SIG-M5 treated with dmso at 0.1 percent for 504 hours (cell line): Measurements from ENCODE around the gene DTNB.

Source experiments
- DNase-seq: peaks from one replicate; lab custom pipeline; 2025; ENCODE audit not compliant: unreplicated experiment; lab: John Stamatoyannopoulos, UW

Gene DTNB

GRCh38 chr2:25592766-25593292, 80.5 kb downstream of the DTNB start:
- DNase-seq: no peak

- no peak for DNase-seq
Measured at GRCh38 chr2:25590921-25591505, 82.4 kb downstream of the DTNB start.

DNA sequence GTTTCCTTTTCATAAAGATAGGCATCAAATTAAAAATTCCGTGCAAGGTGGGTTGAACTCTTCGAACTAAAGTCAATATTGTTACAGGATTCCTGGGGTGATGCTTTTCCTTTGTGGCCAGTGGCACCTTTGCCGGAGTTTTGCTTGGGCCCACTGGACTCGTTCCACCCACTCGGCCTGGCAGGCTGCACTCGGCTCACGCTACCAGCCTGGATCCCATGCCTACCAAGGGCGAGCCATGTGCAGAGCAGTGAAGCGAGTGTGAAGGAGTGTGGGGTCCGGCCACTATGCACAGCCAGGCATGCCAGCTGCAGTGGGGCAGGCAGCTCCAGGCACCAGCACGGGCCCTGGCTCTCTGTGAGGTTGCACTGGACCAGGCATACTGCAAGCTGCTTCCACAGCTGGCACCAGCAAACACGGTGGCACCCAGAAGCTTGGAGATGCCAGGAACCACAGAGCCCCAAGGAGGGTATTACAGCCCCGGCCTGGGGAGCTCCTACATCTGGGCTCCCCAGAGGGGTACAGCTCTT, 83.6 kb downstream of the DTNB start:
- DNase-seq: no peak

DNA sequence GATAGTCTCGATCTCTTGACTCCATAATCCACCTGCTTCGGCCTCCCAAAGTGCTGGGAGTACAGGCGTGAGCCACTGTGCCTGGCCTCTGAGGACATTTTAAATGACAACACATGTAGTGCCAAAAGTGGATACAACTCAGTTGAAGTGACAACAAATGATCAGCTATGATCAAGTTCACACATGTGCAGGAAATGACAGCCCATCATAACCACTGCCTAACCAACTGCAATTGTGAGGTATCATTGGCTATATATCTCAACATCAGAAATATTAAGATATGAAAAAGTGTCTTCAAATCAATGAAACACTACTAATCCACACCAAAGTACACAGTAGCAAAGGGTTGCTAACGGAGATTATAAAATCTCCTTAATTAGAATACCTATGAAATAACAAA, 84.8 kb downstream of the DTNB start:
- DNase-seq: no peak

- no peak for DNase-seq
Measured at GRCh38 chr2:25587361-25587760, 86.0 kb downstream of the DTNB start.

DNA sequence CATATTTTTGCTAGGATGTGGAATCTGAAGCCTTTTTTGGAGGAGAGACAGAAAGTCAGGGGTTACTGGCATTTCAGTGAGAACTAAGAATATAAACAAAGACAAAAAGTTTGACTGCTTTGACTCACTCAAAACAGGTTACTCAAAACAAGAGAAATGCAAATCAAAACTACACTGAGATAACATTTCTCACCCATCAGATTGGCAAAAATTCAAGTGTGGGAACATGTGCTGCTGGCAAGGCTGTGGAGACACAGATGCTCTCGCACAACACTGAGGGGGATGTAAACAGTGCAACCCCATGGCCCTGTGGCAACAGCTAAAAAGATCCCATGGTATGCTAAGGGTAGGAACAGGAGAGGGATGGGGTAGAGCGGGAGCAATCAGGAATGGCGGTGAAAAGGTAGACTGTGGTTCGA, 86.6 kb downstream of the DTNB start:
- DNase-seq: no peak

GRCh38 chr2:25585189-25585588, 88.2 kb downstream of the DTNB start:
- no peak for DNase-seq

GRCh38 chr2:25582077-25582830, 91.1 kb downstream of the DTNB start:
- peak; percentile 35 for DNase-seq

- no peak for DNase-seq
Measured at GRCh38 chr2:25576596-25576995, 96.8 kb downstream of the DTNB start.

GRCh38 chr2:25572638-25573037, 100.7 kb downstream of the DTNB start:
- DNase-seq: no peak

DNA sequence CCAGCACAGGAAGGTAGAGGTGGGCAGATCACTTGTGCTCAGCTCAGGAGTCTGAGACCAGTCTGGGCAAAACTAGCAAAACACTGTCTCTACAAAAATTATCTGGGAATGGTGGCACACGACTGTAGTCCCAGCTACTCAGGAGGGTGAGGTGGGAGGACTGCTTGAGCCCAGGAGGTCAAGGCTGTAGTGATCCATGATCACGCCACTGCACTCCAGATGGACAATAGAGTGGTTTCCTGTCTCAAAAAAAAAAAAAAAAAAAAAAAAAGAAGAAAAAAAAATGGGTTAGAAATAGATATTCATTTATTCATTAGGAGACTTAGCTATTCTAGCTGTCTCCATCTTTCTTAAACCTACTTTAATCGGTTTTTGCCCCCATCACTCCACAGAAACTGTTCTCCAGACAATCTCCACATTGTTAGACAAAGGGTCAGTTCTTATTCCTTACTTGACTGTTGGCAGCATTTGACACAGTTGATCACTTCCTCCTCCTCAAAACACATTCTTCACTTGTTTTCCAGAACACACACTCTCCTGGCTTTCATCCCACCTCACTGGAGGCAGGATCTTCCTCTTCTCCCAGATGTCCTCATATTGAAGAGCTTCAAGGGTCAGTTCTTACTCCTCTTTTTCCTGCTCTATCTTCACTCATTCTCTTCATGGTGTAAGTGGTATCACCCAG, 103.1 kb downstream of the DTNB start:
- DNase-seq: no peak

DNA sequence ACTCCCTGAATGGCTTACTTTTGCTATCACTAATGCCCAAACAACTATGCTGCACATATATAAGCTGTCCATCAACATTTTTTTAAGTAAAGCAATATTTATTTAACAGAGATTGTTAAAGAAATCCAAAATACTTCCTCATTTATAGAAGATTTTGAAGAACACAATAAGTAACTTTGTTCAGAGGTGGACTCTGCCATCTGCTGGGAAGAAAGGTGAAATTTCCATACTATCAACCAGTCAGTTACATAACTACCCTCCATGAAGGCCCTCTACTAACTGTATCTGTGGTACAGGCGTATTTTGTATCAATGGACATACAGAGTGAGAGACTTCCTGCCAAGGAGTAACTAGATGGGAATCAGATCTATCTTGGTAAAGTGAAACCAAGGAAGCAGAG, 106.0 kb downstream of the DTNB start:
- DNase-seq: peak; percentile 80

DNA sequence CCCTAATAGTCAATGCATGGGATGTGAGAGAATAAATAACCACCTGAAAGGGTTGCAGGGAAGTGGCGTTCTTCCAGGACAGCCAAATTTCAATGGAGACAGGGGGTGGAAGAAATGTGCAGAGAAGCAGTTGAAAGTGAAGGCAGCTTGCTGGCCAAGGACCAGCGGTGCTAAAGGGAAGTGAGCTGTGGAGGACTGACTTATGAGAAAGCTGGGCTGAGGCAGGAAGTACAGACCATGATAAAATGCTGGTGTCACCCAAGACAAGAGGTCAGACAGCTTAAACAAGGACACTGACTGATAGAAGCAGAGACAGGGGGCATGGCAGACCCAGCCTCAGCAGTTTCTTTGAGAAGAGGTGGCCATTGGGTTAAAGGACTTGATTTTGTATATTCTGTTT, 106.7 kb downstream of the DTNB start:
- DNase-seq: peak; percentile 65

DNA sequence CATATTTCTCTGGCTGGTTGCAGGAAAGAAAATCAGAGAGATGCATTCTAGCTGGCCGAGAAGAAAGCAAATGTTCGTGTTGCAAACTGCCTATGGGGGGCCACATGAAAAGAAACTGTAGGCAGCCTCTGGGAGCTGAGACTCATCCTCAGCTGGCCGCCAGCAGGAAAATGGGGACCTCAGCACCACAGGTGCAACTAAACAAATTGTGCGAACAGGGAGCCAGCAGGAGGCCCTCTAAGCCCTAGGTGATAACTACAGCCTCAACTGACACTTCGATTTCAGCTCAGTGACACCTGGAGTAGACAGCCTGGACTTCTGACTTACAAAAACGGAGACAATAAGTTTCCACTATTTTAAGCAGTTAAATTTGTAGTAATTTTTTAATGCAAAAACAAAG, 107.3 kb downstream of the DTNB start:
- DNase-seq: no peak

DNA sequence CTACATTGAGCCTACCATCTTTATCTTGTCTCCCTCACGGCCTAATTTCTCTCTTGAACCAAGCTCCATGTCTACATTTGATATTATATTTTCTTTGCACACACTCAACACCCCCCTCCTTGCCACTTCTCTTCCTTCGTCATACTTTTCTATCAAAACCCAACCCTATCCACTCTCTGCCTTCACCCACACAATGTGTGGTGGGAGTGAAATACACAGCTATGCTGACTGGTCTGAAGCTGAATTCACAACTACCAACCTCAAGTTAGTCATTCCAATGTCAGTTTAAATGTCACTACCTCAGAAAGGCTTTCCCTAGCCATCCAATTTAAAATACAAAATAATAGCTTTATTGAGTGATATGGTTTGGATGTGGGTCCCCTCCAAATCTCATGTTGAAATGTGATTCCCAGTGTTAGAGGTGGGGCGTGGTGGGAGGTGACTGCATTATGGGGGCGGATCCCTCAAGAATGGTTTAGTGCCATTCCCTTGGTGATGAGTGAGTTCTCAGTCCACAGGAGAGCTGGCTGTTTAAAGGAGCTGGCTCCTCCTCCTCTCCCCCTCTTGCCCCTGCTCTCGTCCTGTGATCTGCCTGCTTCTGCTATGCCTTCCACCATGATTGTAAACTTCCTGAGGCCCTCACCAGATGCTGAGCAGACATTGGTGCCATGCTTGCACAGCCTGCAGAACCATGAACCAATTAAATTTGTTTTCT, 112.1 kb downstream of the DTNB start:
- DNase-seq: no peak

- no peak for DNase-seq
Measured at GRCh38 chr2:25559148-25559547, 114.2 kb downstream of the DTNB start.

GRCh38 chr2:25558262-25558661, 115.1 kb downstream of the DTNB start:
- DNase-seq: peak; percentile 95

DNA sequence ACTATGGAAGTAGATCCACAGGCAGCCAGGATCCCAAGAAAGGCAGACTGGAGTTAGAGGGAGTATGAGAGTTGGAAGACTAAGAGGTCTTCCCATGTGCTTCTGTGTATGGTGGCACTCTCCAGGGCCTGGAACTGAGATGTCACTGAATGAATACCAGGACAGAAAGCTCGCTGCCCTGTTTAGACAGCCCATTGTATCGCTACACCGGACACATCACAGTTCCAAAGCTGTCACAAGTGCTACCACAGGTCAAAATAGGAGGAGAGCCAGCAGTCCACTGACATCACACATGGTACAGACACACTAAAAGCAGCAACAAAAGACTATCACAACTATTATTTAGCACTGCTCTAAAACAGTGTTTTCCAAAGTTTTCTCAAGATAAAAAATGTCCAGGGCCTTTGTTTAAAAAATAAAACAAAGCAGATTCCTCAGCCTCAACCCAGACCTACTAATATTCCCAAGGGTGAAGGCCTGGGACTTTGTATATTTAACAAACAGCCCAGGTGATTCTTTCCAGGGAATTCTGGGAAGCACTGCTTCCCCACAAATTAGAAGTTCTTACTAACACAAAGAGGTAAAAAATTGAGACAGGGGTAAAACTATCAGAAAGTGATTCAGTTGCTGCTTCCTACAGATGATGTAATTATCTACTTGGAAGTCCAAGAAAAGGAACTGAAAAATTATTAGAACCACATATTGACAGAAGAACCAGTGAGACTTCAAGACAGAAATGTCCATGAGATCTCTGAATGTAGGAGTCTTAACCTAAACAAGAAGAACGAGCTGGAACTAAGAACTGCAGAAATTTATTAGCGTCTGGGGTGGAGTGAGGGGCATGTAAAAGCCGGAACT, 116.0 kb downstream of the DTNB start:
- DNase-seq: peak; percentile 64

DNA sequence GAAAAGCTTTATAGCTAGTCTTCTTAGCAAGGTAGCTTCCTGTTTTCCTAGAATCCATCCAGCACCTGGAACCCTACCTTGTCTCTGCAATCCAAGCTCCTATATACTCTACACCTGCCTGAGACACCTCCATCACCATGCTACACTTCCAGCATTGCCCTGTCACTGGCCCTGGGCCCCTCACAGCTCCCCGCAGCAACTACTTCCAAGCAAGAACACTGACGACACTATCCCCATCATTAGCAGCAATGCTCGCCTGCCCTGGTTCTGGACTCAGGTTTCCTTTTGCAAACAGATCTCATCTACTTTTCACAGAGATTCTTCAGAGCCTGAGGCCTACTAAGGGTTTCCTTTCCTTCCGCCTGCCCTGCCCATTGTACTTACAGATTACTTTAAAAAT, 121.1 kb downstream of the DTNB start:
- DNase-seq: no peak

- peak; percentile 28 for DNase-seq
Measured at GRCh38 chr2:25551316-25551715, 122.1 kb downstream of the DTNB start.
